ENCODE results near the gene CCBE1. TPM values are rescaled to one million over a fixed set of nuclear protein-coding genes. Genes with fewer than 3 reads are reported as not detected.

Gene CCBE1
- 1 to 10 TPM in 3 of 4 donors, under 1 TPM in 1; 0.18 to 2.8 (median 1.6) TPM for total RNA-seq

- peak in 5 of 6 experiments; percentile 8 to 65 (median 62) for TF ChIP-seq CTCF (IDR thresholded peaks at IDR 0.05)
- TF ChIP-seq POLR2A (IDR thresholded peaks at IDR 0.05) = no peak
- Histone ChIP-seq H3K36me3 (no peaks in the 10 kb centered on the region), H3K27ac (peak within 1 kb of the TSS in 2 of 4 donors; percentile 31 to 44), H3K9me3 (no peaks in the 10 kb centered on the region), H3K27me3 (no peaks in the 10 kb centered on the region), H3K4me3 (peak within 1 kb of the TSS; percentile 25 to 52 (median 40)), H3K4me1 (peaks cover 0 to 23% (median 0%) of the 10 kb centered on the region in 4 donors)
- DNase-seq = peak in 2 of 3 donors; percentile 64 to 82
Observed at GRCh38 chr18:59697236-59697932, at the start of gene CCBE1. Gene CCBE1, minus strand, starts transcription at chr18:59697423.

- H3K9me3 ChIP-seq = no peaks in the 10 kb centered on the region
- TF ChIP-seq POLR2A (IDR thresholded peaks at IDR 0.05) (no peak), CTCF (IDR thresholded peaks at IDR 0.05) (no peak)
- no peaks in the 10 kb centered on the region for H3K36me3 ChIP-seq
- no peak overlapping the region for H3K4me3 ChIP-seq
- H3K27me3 ChIP-seq = no peaks in the 10 kb centered on the region
- no peak overlapping the region for H3K27ac ChIP-seq
- no peak for DNase-seq
- no peaks in the 10 kb centered on the region for H3K4me1 ChIP-seq
Observed at GRCh38 chr18:59744271-59744721, 47.1 kb upstream of the CCBE1 start.

- Histone ChIP-seq H3K4me3 (no peak overlapping the region), H3K27me3 (no peaks in the 10 kb centered on the region), H3K4me1 (no peaks in the 10 kb centered on the region), H3K36me3 (no peaks in the 10 kb centered on the region), H3K27ac (no peak overlapping the region), H3K9me3 (no peaks in the 10 kb centered on the region)
- no peak for TF ChIP-seq POLR2A (IDR thresholded peaks at IDR 0.05)
- no peak for TF ChIP-seq CTCF (IDR thresholded peaks at IDR 0.05)
- DNase-seq = no peak
Observed at GRCh38 chr18:59743566-59743965, 46.3 kb upstream of the CCBE1 start.

GRCh38 chr18:59742325-59743111 is 45.3 kb upstream of the CCBE1 start:
- H3K36me3 ChIP-seq = no peaks in the 10 kb centered on the region
- no peak for DNase-seq
- no peaks in the 10 kb centered on the region for H3K27me3 ChIP-seq
- no peak for TF ChIP-seq CTCF (IDR thresholded peaks at IDR 0.05)
- TF ChIP-seq POLR2A (IDR thresholded peaks at IDR 0.05) = no peak
- no peaks in the 10 kb centered on the region for H3K4me1 ChIP-seq
- H3K9me3 ChIP-seq = no peaks in the 10 kb centered on the region
- H3K4me3 ChIP-seq = no peak overlapping the region
- H3K27ac ChIP-seq = no peak overlapping the region

- DNase-seq = no peak
- TF ChIP-seq CTCF (IDR thresholded peaks at IDR 0.05) (no peak), POLR2A (IDR thresholded peaks at IDR 0.05) (no peak)
- H3K4me1 ChIP-seq = no peaks in the 10 kb centered on the region
- no peaks in the 10 kb centered on the region for H3K36me3 ChIP-seq
- no peaks in the 10 kb centered on the region for H3K9me3 ChIP-seq
- H3K4me3 ChIP-seq = no peak overlapping the region
- H3K27me3 ChIP-seq = no peaks in the 10 kb centered on the region
- H3K27ac ChIP-seq = no peak overlapping the region
Observed at GRCh38 chr18:59740141-59740540, 42.9 kb upstream of the CCBE1 start.
